DMS79 treated with DMSO at 0.1 percent for 48 hours (cell line): ENCODE results near the gene KIFC3.
"Not testable (repeated sequence)": the region's sequence is repeated elsewhere in the genome, so short reads cannot be mapped to it uniquely, and the experiment has no call there.

ENCODE experiments used
- DNase-seq: peaks from one replicate; lab custom pipeline; 2025; lab: John Stamatoyannopoulos, UW

KIFC3 gene

GRCh38 chr16:57785924-57786323, 16.4 kb downstream of the KIFC3 start:
- no peak for DNase-seq

GRCh38 chr16:57785385-57785784, 16.9 kb downstream of the KIFC3 start:
- DNase-seq: no peak

DNA sequence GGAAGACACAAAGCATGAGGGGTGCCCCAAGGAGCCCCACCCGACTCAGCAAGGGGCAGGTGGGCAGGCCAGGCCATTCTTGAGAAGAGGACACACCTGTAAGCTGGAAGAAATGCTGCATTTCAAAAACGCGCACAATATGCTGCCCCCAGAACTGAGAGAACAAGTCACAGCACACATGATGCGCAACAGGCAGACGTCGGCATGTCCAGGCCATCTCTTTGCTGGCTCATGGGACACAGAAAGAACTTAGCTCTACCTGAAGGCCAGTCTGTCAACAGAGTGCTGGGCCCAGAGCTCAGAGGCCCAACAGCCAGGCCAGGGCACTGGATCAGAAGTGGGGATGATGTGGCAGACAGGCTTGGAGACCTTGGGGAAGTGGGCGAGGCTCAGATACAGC, 18.0 kb downstream of the KIFC3 start:
- DNase-seq: no peak

DNA sequence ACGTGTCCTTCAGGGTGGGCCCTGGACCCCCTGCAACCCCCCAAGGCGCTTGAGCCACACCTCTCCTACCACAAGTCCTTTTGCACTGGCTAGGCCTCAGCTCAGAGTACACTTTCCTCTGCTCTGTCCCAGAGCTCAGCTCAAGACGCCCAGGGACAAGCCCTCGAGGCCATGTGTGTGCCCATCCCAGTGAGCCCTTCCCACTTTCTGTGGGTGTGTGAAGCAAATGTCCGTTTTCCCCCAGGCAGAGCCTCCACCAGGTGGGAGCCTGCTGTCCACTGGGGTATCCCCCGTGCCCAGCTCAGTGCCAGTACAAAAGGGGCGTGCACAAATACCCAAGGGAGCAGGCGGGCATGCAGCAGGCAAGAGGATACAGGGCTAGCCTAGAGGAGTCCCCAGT, 18.4 kb downstream of the KIFC3 start:
- no peak for DNase-seq

- no peak for DNase-seq
These were observed 19.2 kb downstream of the KIFC3 start for GRCh38 chr16:57783116-57783515.

DNA sequence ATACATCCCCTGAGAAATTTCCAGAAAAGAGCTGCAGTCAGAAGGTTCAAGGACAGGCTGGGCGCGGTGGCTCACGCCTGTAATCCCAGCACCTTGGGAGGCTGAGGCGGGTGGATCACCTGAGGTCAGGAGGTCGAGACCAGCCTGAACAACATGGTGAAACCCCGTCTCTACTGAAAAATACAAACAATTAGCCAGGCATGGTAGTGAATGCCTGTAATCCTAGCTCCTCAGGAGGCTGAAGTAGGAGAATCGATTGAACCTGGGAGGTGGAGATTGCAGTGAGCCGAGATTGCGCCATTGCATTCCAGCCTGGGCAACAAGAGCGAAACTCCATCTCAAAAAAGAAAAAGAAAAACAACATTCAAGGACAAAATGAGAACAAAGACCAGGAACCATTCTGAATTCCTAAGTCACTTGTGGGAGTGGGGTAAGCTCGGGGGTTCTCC, 19.7 kb downstream of the KIFC3 start:
- not testable (repeated sequence) for DNase-seq

DNA sequence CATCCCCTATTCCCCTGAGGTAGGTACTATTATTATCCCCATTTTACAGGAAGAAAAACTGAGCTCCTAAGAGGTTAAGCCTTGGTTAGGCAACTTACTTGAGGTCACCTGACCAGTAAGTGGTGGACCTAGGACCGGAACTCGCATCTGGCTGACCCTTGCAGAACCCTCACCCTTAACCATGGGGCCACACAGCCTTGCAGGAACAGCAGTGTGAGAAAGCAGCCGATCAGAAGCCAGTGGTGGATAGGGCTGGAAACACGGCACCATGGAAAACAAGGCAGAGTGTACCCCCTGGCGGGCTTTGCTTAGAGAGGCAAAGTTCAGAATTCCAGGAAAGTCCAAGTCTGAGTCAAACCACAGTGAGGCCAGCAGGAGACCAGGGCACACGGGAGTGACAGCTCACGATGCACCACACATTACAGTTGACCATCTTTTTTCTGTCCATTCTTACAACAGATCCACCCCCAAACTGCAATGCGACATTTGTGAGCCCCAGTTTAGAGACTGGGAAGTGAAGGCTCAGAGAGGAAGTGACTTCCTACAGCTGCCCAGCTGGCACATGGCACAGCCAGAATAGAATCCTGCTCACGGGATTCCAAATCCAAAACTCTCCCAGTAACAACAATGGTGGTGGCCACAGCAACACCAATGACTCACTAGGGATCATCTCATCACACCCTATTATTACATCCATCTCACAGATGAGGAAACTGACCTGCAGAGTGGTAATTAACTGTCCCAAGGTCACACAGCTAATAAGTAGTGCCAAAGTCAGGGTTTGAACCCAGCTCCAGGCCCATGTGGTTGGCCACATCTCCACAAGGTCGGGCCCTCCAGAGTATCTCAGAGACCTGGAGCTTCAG, 20.3 kb downstream of the KIFC3 start:
- DNase-seq: no peak

- DNase-seq: no peak
These were observed 20.9 kb downstream of the KIFC3 start for GRCh38 chr16:57781349-57781740.

- not testable (repeated sequence) for DNase-seq
These were observed 22.5 kb downstream of the KIFC3 start for GRCh38 chr16:57779836-57780235.

DNA sequence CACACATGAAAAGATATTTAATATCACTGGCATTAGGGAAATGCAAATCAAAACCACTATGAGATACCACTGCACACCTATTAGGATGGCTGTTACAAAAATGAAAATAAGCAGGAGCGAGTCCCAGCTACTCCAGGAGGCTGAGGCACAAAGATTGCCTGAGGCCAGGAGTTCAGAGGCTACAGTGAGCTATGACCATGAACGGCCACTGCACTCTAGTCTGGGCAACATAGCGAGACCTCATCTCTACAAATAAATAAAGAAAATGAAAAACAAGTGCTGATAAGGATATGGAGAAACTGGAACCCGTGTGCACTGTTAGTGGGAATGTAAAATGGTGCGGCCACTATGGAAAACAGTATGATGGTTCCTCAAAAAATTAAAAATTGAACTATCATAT, 23.6 kb downstream of the KIFC3 start:
- DNase-seq: no peak

DNA sequence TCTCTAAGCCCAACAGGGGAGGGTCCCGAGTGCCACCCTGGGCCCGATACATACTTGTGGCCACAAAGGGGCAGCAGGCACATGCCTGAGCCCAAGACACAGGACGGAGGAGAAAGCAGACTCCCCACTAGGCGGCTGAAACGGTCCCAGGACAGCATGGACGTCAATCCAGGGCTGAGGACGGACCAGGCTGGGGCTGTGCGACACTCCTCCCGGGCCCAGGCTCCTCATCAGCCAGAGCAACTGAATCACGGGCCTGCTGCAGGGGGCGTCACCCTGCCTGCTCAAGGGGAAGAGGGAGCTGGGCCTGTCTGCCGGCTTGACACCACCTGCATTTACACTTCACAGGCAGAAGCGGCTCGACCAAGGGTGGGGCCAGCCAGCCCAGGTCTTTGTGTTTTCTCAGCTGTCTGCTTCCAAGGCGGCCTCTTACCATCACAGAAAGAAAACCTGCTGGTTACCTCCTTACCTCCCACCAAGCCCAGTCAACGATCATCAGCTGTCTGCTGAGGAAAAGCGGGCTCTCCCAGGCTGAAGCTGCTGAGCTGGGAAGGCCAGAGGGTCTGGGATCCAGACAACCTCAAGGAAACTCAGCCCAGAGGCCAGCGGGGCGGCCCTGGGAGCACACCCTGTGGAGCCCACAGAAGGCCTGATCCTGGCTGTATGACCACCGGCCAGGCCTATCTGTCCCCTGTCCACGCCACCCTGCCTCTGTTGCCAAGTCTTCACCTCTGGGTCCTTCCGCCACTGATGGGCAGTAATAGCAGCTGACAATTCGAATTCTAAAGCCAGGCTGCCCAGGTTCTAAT, 26.4 kb downstream of the KIFC3 start:
- peak; percentile 4 for DNase-seq

GRCh38 chr16:57774705-57775285, 27.5 kb downstream of the KIFC3 start:
- DNase-seq: no peak

DNA sequence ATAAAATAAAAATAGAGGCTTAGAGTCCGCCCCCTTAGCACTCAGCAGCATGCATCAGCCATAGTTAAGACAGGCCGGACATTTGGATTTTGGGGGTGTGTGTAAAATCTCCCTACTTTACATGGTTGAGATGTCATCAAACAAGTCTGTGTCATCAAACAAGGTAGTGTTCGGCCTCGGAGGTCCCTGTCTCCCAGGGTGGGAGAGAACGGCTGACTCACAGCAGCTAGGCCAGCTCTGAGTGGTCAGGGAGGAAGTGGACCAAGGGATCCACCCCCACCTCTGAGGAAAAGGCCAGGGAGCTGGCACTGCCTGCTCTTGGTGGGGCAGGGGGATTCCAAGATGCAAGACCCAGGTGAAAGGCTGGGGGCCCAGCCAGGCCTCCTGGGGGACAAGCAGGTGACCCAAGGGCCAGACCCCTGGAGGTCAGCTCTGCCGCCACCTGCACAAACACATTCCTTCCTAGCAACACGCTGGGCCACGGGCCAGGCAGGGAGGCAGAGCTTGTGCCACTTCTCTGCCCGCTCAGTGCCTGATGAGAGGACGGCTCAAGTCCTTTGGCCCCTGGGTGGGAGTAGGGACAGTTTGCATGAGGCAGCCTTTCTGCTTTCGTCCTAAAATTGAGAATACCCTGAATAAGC, 28.5 kb downstream of the KIFC3 start:
- no peak for DNase-seq

DNA sequence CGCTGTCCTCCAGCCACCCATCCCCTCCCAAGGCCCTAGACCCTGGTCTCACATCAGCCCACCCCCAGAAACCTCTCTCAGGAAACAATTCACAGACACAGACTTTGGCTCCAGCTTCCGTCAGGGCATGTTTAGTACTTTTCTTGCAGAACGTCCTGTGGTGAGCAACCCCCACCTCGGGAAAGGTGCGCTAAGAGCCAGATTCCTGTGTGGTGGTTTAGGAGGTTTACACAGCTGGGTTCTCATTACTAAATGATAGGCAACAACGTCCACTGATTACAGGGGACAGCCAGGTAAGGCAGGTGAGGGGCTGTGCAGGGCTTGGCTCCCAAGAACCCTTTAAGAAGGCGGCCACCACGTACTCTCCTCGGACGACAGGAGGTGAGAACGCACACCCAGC, 29.3 kb downstream of the KIFC3 start:
- DNase-seq: no peak

- no peak for DNase-seq
These were observed 31.0 kb downstream of the KIFC3 start for GRCh38 chr16:57771141-57771785.

GRCh38 chr16:57770361-57770760, 31.9 kb downstream of the KIFC3 start:
- DNase-seq: no peak

DNA sequence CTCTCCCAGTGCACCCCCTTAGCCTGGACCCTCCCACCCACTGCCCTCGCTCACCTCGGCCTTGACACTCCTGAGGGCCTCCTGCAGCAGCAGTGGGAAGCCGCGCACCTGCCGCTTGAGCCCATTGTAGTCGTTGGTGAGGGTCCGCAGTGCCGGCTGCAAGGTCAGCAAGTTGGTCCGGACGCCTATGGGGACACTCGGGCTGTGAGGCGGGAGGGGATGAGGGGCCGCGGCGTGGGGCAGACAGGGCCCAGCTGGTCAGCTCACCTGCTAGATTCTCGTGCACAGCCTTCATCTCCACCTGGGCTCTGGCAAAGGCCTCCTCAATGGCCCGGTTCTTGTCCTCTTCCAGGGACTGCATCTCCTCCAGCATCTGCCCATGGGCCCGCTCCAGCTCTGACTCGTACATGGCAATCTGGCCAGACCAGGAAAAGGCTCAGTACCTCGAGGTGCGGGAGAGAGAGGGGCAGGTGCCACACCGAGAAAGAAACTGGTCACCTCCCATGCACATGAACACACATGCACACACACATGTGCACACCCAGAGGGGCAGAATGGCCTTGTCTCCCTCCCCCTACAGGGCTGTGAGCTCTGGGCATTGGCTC, 32.6 kb downstream of the KIFC3 start:
- no peak for DNase-seq

- no peak for DNase-seq
These were observed 35.5 kb downstream of the KIFC3 start for GRCh38 chr16:57766714-57767348.

DNA sequence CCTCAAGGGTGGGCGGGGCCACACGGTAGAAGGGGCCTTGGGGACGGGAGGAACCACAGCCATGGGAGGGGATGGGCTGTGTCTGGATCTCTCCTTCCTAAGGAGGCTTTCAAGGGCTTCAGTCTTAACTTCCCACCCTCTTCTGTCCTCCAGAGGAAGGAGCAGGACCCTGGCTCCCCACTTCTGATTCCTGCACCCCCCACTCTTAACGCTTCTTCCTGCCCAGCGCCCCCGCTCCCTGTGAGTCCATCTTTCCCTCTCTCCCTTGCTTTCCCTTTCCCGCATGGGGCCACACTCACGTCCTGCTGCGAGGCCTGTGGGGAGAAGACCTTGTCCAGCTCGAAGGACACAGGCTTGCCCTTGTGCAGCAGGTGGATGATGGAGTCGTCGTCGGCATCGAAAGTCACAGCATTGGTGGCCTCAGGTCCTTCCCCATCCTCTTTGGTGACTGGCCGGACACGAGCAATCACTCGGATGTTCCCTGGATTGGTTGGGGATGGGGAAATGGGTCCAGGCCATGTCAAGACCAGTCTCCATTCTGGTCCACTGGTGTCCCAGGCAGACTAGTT, 37.0 kb downstream of the KIFC3 start:
- DNase-seq: no peak

- no peak for DNase-seq
These were observed 37.7 kb downstream of the KIFC3 start for GRCh38 chr16:57764341-57765159.
